Dermis lymphatic vessel endothelial cell (primary cell): ENCODE measurements around the gene CCDC150. TPM values are rescaled to one million over a fixed set of nuclear protein-coding genes. Genes with fewer than 3 reads are reported as not detected.

Experiments
- total RNA-seq: library from RNA; depleted of rRNA; stranded (reverse); fragments of >200 nt; gene quantifications from 2 replicates; pipeline ENCODE4 v1.2.1, GENCODE V29; 2014

Gene CCDC150
- 5.9 and 7.3 TPM in 2 replicates for total RNA-seq

DNA sequence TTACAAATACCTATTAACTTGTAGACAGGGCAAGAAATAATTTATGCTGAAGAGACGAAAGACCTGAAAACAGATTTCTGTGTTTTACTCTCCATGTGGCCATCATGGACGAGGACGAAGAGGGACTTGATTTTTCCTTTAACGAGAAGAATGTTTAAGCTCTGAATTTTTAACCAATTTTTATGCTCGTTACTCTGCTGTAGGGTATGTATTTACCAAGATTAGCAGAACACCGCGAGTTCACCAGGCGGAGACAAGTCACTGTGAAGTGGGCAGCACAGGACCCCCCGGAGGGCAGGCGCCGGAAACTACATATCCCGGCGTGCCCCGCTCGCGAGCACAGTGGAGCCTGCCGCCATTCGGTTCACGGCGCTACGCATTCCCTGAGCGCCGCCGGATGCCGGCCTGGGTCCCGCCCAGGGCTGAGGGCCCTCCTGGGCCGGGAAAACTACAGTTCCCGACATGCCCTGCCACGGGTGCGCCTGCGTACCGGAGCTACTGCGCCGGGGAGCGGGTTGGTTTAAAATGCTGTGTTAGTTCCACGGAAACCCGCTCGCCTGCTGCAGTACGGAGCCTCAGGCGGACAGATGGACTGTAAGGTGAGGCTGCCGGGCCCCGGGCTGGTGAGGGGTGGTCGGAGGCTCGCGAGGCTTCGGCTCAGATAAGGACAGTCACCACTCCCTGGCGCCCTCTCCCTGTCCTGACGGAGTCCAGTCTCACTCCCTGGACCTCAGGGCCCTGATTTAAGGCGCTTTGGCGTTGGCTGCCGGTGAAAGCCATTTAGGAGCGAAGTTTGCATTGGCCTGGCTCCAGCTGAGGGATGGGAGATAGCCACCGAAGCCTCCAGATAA, at the start of gene CCDC150:
Gene CCDC150, plus strand, starts transcription at position 536 of the 851 bp plus-strand sequence. Its CDS starts 52 bp downstream, at position 588.

DNA sequence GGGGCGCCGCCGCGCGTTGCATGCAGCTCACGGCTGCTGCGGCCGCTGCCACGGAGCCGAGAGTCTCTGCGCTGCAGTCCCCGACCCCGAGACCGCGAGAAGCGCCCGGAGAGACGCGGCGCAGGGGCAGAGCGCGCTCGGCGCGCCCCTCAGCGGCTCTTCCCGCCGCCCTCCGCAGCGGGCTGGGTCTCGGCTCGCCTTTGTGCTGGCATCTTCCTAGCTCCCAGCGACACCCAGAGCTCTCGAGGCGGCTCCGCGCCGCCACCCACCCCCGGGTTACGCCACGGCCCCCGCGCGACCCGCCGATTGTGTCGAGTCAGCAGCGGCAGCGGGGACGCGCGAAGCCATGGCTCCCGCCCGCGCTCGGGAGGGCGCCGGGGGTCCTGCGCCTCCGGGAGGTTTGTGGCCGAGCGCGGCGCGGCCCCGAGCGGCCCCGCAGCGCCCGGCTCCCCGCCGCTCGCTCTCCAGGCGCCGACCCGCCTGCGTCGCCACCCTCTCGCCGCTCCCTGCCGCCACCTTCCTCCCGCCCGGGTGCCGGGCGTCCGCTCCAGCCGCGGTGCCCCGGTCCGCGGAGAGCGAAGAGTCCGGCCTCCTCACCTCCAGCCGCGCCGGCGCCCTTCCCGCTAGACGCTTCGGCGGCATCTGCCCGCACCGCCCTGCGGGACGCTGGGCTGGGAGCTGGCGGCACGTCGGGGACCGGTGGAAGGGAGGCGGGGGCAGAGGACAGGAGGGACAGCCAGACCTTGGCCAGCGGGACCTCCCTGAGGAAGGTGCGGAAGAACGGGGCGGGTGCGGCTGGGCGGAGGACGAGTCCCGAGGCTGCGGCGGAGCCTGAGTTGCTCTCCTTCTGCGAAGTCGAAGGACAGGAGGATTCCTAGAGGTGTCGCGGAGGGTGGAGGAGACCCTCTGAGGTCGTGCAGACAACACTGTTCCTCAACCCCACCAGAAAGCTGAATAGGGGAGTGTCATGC, 46.3 kb upstream of the CCDC150 start, which contains the start of gene HECW2:
Gene HECW2, minus strand, starts transcription at position 644 of the 971 bp plus-strand sequence.

Other genes with a start within 250 kb of the CCDC150 start
- gene HECW2, start 46.2 kb upstream of the CCDC150 start, total RNA-seq = 42.8 and 64.6 TPM in 2 replicates
- 33.2 and 45.1 TPM in 2 replicates for gene GTF3C3, start 160.0 kb downstream of the CCDC150 start, total RNA-seq
- gene C2orf66, start 169.6 kb downstream of the CCDC150 start, total RNA-seq = 0.09 TPM in 1 of 2 replicates, not detected in the other